Effector CD8-positive, alpha-beta T cell (primary cell): Measurements from ENCODE around the gene MLLT10.
"Not testable (repeated sequence)": the region's sequence is repeated elsewhere in the genome, so short reads cannot be mapped to it uniquely, and the experiment has no call there.

Source experiments
- DNase-seq: peaks from one replicate; lab custom pipeline; 2025; lab: John Stamatoyannopoulos, UW

MLLT10 gene

GRCh38 chr10:21527598-21528235, 6.3 kb upstream of the MLLT10 start:
- DNase-seq, result no peak

GRCh38 chr10:21528236-21529031, 5.6 kb upstream of the MLLT10 start:
- DNase-seq, result no peak

GRCh38 chr10:21529032-21529910, 4.8 kb upstream of the MLLT10 start:
- DNase-seq, result no peak

- DNase-seq, result no peak
Observed at GRCh38 chr10:21530168-21530567, 3.9 kb upstream of the MLLT10 start.

GRCh38 chr10:21530641-21531040, 3.4 kb upstream of the MLLT10 start:
- DNase-seq, result no peak

GRCh38 chr10:21531164-21531563, 2.9 kb upstream of the MLLT10 start:
- DNase-seq, result no peak

GRCh38 chr10:21532694-21533466, 1.2 kb upstream of the MLLT10 start:
- no peak for DNase-seq

GRCh38 chr10:21534280-21534586, 201 bp downstream of the MLLT10 start:
- DNase-seq, result no peak

GRCh38 chr10:21534604-21535493, 817 bp downstream of the MLLT10 start:
- no peak for DNase-seq

GRCh38 chr10:21535494-21535965, 1.5 kb downstream of the MLLT10 start:
- DNase-seq, result no peak

GRCh38 chr10:21535976-21536375, 1.9 kb downstream of the MLLT10 start:
- not testable (repeated sequence) for DNase-seq

- no peak for DNase-seq
Observed at GRCh38 chr10:21536874-21537273, 2.8 kb downstream of the MLLT10 start.

- DNase-seq, result not testable (repeated sequence)
Observed at GRCh38 chr10:21540701-21541100, 6.7 kb downstream of the MLLT10 start.

GRCh38 chr10:21547246-21547645, 13.2 kb downstream of the MLLT10 start:
- DNase-seq, result no peak

GRCh38 chr10:21552638-21553037, 18.6 kb downstream of the MLLT10 start:
- no peak for DNase-seq

GRCh38 chr10:21556527-21556926, 22.5 kb downstream of the MLLT10 start:
- no peak for DNase-seq

- DNase-seq, result not testable (repeated sequence)
Observed at GRCh38 chr10:21558984-21559383, 25.0 kb downstream of the MLLT10 start.

GRCh38 chr10:21570761-21571521, 36.9 kb downstream of the MLLT10 start:
- no peak for DNase-seq

GRCh38 chr10:21572578-21572977, 38.5 kb downstream of the MLLT10 start:
- DNase-seq, result no peak

GRCh38 chr10:21574514-21574913, 40.5 kb downstream of the MLLT10 start:
- not testable (repeated sequence) for DNase-seq
